GM13977 (cell line): ENCODE data around the gene STMN1.

Source experiments
- DNase-seq: peaks from one replicate; pipeline ENCODE4 v3.0.0; 2012; ENCODE audit warnings: low spot score
- in situ Hi-C: fragments of 300-500 bp; cut with MboI; formaldehyde crosslinking; loops from one replicate; pipeline ENCODE4 v1.12.0; 2022; ENCODE audit warnings: low sequenced_read_pairs, low pct_unique_long_range_greater_than_20kb, mixed read lengths, inconsistent platforms; ENCODE audit not compliant: unreplicated experiment
- TF ChIP-seq, protein P1 (sequence below): IDR thresholded peaks from 2 replicates; pipeline ENCODE4 v1.5.1; 2012; ENCODE audit warnings: mild to moderate bottlenecking, control low read depth; ENCODE audit not compliant: insufficient read depth; ENCODE audit errors: extremely low read depth, missing control alignments

STMN1 gene

DNA sequence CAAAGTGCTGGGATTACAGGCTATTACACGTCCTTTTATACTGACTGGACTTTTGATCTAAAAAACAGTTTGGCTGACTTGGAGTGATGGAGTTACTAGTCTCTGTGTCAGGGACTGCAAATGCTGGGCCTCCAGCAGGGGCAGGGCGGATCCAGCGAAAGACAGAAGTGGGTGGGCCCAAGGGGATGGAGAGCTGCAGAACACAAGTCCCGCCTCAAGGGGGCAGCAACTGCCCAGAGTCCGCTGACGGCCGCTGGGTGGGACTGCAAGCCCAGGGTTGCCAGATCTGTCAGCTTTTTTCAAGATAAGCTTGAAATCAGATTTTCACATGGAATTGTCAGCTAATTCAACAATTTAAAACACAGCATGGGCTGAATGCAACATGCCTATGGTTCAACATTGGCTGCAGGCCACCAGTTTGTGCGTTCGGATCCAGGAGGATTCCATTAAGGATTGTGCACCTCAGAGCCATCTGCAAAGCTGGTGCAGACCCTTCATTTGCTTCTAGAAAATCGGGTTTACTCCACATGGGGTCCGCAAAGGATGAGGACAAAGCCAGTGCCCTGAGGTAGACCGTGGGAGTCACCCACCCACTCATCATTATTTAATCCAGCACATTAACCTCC is 10.7 kb downstream of the STMN1 start:
- peak; percentile 92 for DNase-seq
- in situ Hi-C loops, result loop anchor here (10.0 kb wide), 1 partner anchor 99 kb away; the partner anchor contains the start of gene PAFAH2
- TF ChIP-seq, protein P1, sequence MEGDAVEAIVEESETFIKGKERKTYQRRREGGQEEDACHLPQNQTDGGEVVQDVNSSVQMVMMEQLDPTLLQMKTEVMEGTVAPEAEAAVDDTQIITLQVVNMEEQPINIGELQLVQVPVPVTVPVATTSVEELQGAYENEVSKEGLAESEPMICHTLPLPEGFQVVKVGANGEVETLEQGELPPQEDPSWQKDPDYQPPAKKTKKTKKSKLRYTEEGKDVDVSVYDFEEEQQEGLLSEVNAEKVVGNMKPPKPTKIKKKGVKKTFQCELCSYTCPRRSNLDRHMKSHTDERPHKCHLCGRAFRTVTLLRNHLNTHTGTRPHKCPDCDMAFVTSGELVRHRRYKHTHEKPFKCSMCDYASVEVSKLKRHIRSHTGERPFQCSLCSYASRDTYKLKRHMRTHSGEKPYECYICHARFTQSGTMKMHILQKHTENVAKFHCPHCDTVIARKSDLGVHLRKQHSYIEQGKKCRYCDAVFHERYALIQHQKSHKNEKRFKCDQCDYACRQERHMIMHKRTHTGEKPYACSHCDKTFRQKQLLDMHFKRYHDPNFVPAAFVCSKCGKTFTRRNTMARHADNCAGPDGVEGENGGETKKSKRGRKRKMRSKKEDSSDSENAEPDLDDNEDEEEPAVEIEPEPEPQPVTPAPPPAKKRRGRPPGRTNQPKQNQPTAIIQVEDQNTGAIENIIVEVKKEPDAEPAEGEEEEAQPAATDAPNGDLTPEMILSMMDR, result peak; percentile 98

DNA sequence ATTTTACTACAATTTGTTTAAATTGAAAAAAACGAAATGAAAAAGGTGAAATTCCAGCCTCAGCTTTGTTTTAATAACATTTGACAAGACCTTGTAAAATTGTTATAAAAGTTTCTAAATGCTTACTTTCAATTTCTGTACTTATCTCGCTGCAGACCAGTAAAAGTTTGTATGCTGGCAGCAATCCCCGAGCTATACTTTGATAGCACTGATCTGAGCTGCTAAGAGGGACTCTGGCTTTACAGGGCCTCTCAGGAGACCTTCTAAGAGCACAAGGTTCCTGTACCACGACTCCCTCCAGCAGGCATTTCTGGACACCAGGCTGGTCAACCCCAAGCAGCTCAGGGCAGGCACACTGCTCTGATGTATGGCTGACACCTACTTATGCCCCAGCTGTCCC is 13.1 kb downstream of the STMN1 start:
- in situ Hi-C loops, result loop anchor here (10.0 kb wide), 1 partner anchor 102 kb away; the partner anchor contains the start of gene PAFAH2
- TF ChIP-seq, protein P1, result no peak
- no peak for DNase-seq

DNA sequence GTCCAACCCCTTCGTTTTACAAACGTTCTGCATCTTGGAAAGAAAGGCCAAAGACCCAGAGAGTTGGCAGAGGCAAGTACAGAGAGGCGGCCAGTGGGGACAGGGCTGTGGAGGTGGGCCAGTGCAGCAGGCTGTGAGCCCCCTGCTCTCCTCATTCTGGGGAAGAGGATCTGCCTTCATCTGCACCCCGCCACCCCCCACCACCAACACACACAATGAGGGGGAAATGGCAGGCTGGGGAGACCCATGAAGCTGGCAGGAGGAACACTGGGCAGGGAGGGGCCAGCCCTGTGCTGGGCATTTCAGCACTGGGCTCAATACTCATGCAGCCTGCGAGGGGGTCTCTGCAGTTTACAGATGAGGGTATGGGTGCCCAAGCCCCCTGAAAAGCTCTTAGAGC is 14.6 kb downstream of the STMN1 start:
- in situ Hi-C loops, result loop anchor here (10.0 kb wide), 1 partner anchor 103 kb away; the partner anchor contains the start of gene PAFAH2
- TF ChIP-seq, protein P1, result no peak

DNA sequence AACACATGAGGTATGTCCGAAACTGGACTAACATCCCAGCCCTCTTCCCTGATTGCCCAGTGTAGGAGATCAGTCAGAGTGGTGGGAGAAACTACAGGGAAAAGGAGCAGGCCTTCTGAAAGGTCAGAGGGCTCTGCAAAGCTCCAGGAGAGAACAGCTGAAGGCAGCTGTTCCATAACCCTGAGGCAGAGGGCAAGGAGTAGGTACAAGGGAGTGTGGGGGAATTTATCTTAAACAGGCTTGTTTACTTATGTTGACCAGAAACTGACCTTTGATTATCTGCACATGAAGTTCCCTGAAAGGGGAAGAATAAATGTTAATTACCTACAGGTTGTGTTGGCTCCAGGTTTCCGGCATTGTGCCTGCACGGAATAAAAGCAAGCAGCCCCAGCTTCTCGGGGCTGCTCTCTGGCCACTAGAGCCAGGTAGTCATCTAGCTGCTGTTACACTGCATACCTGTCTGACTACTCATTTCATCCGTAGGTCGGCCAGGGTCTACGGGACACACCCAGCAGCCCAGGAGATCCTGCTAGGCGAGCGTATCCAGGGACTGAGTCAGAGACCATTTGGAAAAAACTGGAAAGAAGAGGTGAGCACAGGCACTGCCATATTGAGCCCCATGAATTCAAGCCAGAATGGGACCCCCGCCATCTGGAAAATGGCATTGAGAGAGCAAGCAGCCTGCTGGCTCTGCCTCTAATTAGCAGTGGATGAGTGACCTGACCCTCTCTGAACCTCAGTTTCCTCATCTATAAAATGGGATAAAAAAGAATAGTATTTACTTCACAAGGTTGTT is 15.8 kb downstream of the STMN1 start:
- TF ChIP-seq, protein P1, result no peak
- no peak for DNase-seq
- in situ Hi-C loops, result loop anchor here (10.0 kb wide), 1 partner anchor 104 kb away; the partner anchor contains the start of gene PAFAH2

More for the DNA sequence above, 14.6 kb downstream of the STMN1 start:
- no peak for DNase-seq

DNA sequence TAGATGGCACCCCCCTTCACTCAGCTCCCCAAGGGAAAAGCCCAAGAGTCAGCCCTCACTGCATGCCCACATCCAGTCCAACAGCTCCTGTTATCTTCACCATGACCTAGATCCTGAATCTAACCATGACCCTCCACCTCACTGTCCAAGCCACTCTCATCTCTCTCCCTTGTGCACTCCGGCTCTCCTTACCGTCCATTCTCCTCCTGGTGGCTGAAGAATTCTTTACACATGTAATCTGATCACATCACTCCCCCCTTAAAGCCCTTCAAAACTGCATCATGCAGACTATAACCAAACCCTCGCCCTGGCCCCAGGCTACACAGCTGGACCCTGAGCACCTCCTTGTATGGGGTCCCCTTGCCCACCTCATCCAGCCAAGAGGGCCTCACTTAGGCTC is 16.7 kb downstream of the STMN1 start:
- in situ Hi-C loops, result no loop called here
- TF ChIP-seq, protein P1, result no peak

DNA sequence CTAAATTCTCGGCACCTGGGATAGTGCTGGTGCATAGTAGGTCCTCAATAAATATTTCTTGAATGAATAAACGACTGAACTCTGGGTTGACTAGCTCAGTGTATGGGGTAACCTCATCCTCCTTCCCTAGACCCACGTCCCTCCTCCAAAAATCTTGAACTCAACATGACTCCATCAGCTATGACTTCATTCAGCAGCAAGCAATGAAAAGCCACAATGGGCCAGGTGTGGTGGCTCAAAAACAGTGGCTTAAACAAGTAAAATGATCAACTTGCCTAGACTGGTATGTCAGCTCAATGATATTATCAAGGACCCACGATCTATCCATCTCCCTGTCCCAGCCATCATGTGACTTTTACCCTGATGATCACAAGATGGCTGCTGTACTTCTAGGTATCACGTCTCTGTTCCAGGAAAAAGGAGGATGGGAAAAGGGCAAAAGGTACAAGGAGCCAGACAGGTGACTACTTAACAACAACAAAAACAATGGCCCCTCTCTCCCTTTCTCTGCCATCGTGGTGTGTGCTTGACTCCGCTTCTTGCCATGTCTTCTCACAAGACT is 17.7 kb downstream of the STMN1 start:
- in situ Hi-C loops, result no loop called here

More for the DNA sequence above, 16.7 kb downstream of the STMN1 start:
- no peak for DNase-seq

More for the DNA sequence above, 17.7 kb downstream of the STMN1 start:
- TF ChIP-seq, protein P1, result no peak
- DNase-seq, result no peak
